ENCODE data around the gene EEIG1.

Gene EEIG1

GRCh38 chr9:127991757-127992274, 11.0 kb upstream of the EEIG1 start:
- H4K20me1 ChIP-seq (ENCODE audit: insufficient read depth, low read length): no peaks in the 10 kb centered on the region
- no peak overlapping the region for H3K27ac ChIP-seq (ENCODE audit: low read length)
- TF ChIP-seq CTCF (IDR thresholded peaks at IDR 0.05; ENCODE audit: low read depth, low read length): no peak
- TF ChIP-seq EZH2phosphoT487 (IDR thresholded peaks at IDR 0.05; ENCODE audit: low read depth): no peak
- H2AFZ ChIP-seq (ENCODE audit: low read depth, low read length): no peak overlapping the region
- H3K4me3 ChIP-seq (ENCODE audit: low read length): no peak overlapping the region
- H3K4me1 ChIP-seq (ENCODE audit: low read length): peaks cover 12% of the 10 kb centered on the region
- H3K27me3 ChIP-seq (ENCODE audit: low read depth, low read length): no peaks in the 10 kb centered on the region
- H3K9me3 ChIP-seq (ENCODE audit: insufficient read depth, low read length): no peaks in the 10 kb centered on the region
- no peak overlapping the region for H3K9ac ChIP-seq (ENCODE audit: low read length)
- peak overlapping the region; percentile 5; the same call in 1 of the 2 replicates for H3K4me2 ChIP-seq (ENCODE audit: low read length)
- no peaks in the 10 kb centered on the region for H3K36me3 ChIP-seq (replicated peaks; ENCODE audit: low read depth, low read length)
- no peaks in the 10 kb centered on the region for H3K79me2 ChIP-seq (ENCODE audit: low read length)

GRCh38 chr9:127991017-127991756, 10.4 kb upstream of the EEIG1 start:
- no peak overlapping the region for H3K27ac ChIP-seq (ENCODE audit: low read length)
- no peak overlapping the region for H3K4me2 ChIP-seq (ENCODE audit: low read length)
- H3K4me3 ChIP-seq (ENCODE audit: low read length): no peak overlapping the region
- H3K9ac ChIP-seq (ENCODE audit: low read length): no peak overlapping the region
- TF ChIP-seq CTCF (IDR thresholded peaks at IDR 0.05; ENCODE audit: low read depth, low read length) (no peak), EZH2phosphoT487 (IDR thresholded peaks at IDR 0.05; ENCODE audit: low read depth) (no peak)
- H4K20me1 ChIP-seq (ENCODE audit: insufficient read depth, low read length): no peaks in the 10 kb centered on the region
- no peaks in the 10 kb centered on the region for H3K27me3 ChIP-seq (ENCODE audit: low read depth, low read length)
- H3K9me3 ChIP-seq (ENCODE audit: insufficient read depth, low read length): no peaks in the 10 kb centered on the region
- no peaks in the 10 kb centered on the region for H3K79me2 ChIP-seq (ENCODE audit: low read length)
- H2AFZ ChIP-seq (ENCODE audit: low read depth, low read length): peak overlapping the region; percentile 53; the same call in 1 of the 2 replicates
- peaks cover 12% of the 10 kb centered on the region for H3K4me1 ChIP-seq (ENCODE audit: low read length)
- H3K36me3 ChIP-seq (replicated peaks; ENCODE audit: low read depth, low read length): no peaks in the 10 kb centered on the region

GRCh38 chr9:127990554-127990953, 9.8 kb upstream of the EEIG1 start:
- Histone ChIP-seq H3K27ac (ENCODE audit: low read length) (no peak overlapping the region), H3K27me3 (ENCODE audit: low read depth, low read length) (no peaks in the 10 kb centered on the region), H3K79me2 (ENCODE audit: low read length) (no peaks in the 10 kb centered on the region), H3K9ac (ENCODE audit: low read length) (no peak overlapping the region), H2AFZ (ENCODE audit: low read depth, low read length) (peak overlapping the region; percentile 53; the same call in 1 of the 2 replicates), H3K4me3 (ENCODE audit: low read length) (no peak overlapping the region), H3K4me2 (ENCODE audit: low read length) (no peak overlapping the region), H3K4me1 (ENCODE audit: low read length) (peaks cover 12% of the 10 kb centered on the region), H4K20me1 (ENCODE audit: insufficient read depth, low read length) (no peaks in the 10 kb centered on the region), H3K9me3 (ENCODE audit: insufficient read depth, low read length) (no peaks in the 10 kb centered on the region), H3K36me3 (replicated peaks; ENCODE audit: low read depth, low read length) (no peaks in the 10 kb centered on the region)
- TF ChIP-seq EZH2phosphoT487 (IDR thresholded peaks at IDR 0.05; ENCODE audit: low read depth): no peak
- TF ChIP-seq CTCF (IDR thresholded peaks at IDR 0.05; ENCODE audit: low read depth, low read length): no peak

- TF ChIP-seq CTCF (IDR thresholded peaks at IDR 0.05; ENCODE audit: low read depth, low read length) (no peak), EZH2phosphoT487 (IDR thresholded peaks at IDR 0.05; ENCODE audit: low read depth) (no peak)
- H3K79me2 ChIP-seq (ENCODE audit: low read length): no peaks in the 10 kb centered on the region
- H3K4me1 ChIP-seq (ENCODE audit: low read length): peaks cover 15% of the 10 kb centered on the region
- no peaks in the 10 kb centered on the region for H3K36me3 ChIP-seq (replicated peaks; ENCODE audit: low read depth, low read length)
- H3K27ac ChIP-seq (ENCODE audit: low read length): no peak overlapping the region
- H3K4me2 ChIP-seq (ENCODE audit: low read length): no peak overlapping the region
- H4K20me1 ChIP-seq (ENCODE audit: insufficient read depth, low read length): no peaks in the 10 kb centered on the region
- no peaks in the 10 kb centered on the region for H3K27me3 ChIP-seq (ENCODE audit: low read depth, low read length)
- no peaks in the 10 kb centered on the region for H3K9me3 ChIP-seq (ENCODE audit: insufficient read depth, low read length)
- H3K4me3 ChIP-seq (ENCODE audit: low read length): no peak overlapping the region
- H2AFZ ChIP-seq (ENCODE audit: low read depth, low read length): no peak overlapping the region
- no peak overlapping the region for H3K9ac ChIP-seq (ENCODE audit: low read length)
These were observed 8.3 kb upstream of the EEIG1 start for GRCh38 chr9:127989094-127989493.
